IPS-20b (cell line): Measurements from ENCODE around the gene ZRANB2.

Experiments
- H3K27ac ChIP-seq: one replicate; pipeline ENCODE4 v1.5.1; 2013; ENCODE audit warnings: low read length
- H3K27me3 ChIP-seq: 2 replicates; pipeline ENCODE4 v1.6.1; 2013; ENCODE audit warnings: mild to moderate bottlenecking, low read length, inconsistent platforms; ENCODE audit not compliant: insufficient read depth
- H3K36me3 ChIP-seq: 2 replicates; pipeline ENCODE4 v1.6.1; 2013; ENCODE audit warnings: low read depth, mild to moderate bottlenecking, inconsistent platforms, low read length, moderate library complexity; ENCODE audit not compliant: insufficient read depth
- H3K4me1 ChIP-seq: 2 replicates; pipeline ENCODE4 v1.6.1; 2013; ENCODE audit warnings: mild to moderate bottlenecking, control low read depth, inconsistent platforms, low read length, moderate library complexity; ENCODE audit not compliant: insufficient read depth
- H3K4me3 ChIP-seq: 2 replicates; pipeline ENCODE4 v1.5.1; 2013; ENCODE audit warnings: mild to moderate bottlenecking, low read length, inconsistent platforms
- H3K9ac ChIP-seq: 2 replicates; pipeline ENCODE4 v1.6.1; 2013; ENCODE audit warnings: low read depth, mild to moderate bottlenecking, inconsistent platforms, low read length, moderate library complexity
- H3K9me3 ChIP-seq: 2 replicates; pipeline ENCODE4 v1.6.1; 2013; ENCODE audit warnings: mild to moderate bottlenecking, low read depth, low read length, inconsistent platforms; ENCODE audit not compliant: insufficient read depth

The ZRANB2 gene

GRCh38 chr1:71038942-71039341, 41.9 kb downstream of the ZRANB2 start:
- H3K9me3 ChIP-seq, result no peaks in the 10 kb centered on the region
- no peaks in the 10 kb centered on the region for H3K4me1 ChIP-seq
- H3K36me3 ChIP-seq, result no peaks in the 10 kb centered on the region
- no peak overlapping the region for H3K4me3 ChIP-seq
- H3K9ac ChIP-seq, result no peak overlapping the region
- H3K27ac ChIP-seq, result no peak overlapping the region
- no peaks in the 10 kb centered on the region for H3K27me3 ChIP-seq

DNA sequence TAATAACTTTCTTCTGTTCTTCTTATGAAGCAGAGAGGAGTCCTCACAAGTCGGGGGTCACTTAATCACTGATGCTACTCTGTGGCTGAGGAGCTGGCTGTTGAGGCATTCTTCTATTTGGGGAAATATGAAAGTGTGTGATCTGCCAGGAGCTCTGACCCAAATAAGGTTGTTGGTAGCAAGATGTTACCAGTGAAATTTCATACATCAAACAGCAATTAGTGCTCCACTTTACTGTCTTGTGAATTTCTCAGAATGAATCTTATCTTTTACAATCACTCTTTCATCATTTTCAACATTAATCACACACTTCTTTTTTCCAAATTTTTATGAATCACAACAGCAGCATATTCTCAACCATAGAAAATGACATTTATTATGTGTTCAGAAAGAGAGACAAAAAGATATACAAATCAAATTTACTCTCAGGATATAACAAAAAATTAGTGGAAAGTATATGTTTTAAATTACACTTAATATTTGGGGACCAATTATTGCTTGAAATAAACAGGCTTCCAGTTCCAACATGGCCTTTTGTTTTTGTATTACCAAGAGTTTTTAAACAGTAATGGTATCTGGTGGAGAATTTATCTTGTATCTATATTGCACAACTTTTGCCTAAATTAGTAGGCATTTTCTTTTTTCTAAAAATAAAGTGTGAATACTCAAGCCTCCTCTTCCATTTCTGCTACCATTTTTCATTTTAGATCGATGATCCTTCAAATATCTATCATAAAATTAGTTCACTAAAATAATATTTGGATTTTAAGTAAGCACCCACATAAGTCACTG, 42.8 kb downstream of the ZRANB2 start:
- H3K27me3 ChIP-seq, result no peaks in the 10 kb centered on the region
- H3K36me3 ChIP-seq, result no peaks in the 10 kb centered on the region
- H3K9me3 ChIP-seq, result no peaks in the 10 kb centered on the region
- no peak overlapping the region for H3K27ac ChIP-seq
- H3K4me3 ChIP-seq, result no peak overlapping the region
- H3K9ac ChIP-seq, result no peak overlapping the region
- no peaks in the 10 kb centered on the region for H3K4me1 ChIP-seq

DNA sequence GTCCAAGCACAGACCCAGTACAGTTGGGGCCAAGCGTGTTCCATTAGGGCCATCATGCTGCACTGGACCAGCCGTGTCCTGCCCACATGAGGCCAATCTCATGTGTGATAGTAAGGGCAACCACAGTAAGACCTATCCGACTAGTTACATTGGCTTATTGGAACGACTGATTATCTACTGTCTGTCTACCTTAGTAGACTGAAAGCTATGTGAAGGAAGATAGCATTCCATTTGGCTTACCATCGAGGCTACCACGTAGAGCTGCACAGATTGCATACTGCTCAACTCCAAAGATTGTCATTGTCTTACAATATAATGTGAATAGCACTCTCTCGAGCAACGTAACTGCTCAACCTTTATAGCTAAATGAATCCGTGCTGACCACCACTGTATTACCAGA, 43.8 kb downstream of the ZRANB2 start:
- H3K27me3 ChIP-seq, result no peaks in the 10 kb centered on the region
- no peaks in the 10 kb centered on the region for H3K36me3 ChIP-seq
- H3K9ac ChIP-seq, result no peak overlapping the region
- H3K4me3 ChIP-seq, result no peak overlapping the region
- H3K9me3 ChIP-seq, result no peaks in the 10 kb centered on the region
- no peak overlapping the region for H3K27ac ChIP-seq
- H3K4me1 ChIP-seq, result no peaks in the 10 kb centered on the region

DNA sequence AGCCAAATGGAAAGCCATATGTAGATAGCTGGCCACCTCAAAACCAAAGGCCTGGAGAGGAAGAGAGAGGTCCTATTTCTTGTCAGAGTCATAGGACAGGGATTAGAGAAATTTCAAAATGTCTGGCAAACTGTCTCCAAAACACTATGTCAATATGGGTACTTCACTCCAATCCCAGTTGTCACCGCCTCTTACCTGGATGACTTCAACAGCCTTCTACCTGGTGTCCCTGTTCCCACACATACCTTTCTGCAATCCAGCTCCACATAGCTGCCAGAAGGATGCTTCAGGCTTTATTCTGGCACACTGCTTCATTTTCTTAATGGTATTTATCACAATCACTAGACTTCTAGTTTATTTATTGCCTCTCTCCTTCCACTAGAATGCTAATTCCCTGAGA, 47.7 kb downstream of the ZRANB2 start:
- Histone ChIP-seq H3K9ac (no peak overlapping the region), H3K36me3 (no peaks in the 10 kb centered on the region), H3K27me3 (no peaks in the 10 kb centered on the region), H3K4me1 (no peaks in the 10 kb centered on the region), H3K4me3 (no peak overlapping the region), H3K9me3 (no peaks in the 10 kb centered on the region), H3K27ac (no peak overlapping the region)

GRCh38 chr1:71031426-71031825, 49.4 kb downstream of the ZRANB2 start:
- Histone ChIP-seq H3K27ac (no peak overlapping the region), H3K9ac (no peak overlapping the region), H3K4me1 (no peaks in the 10 kb centered on the region), H3K36me3 (no peaks in the 10 kb centered on the region), H3K27me3 (no peaks in the 10 kb centered on the region), H3K4me3 (no peak overlapping the region), H3K9me3 (no peaks in the 10 kb centered on the region)

DNA sequence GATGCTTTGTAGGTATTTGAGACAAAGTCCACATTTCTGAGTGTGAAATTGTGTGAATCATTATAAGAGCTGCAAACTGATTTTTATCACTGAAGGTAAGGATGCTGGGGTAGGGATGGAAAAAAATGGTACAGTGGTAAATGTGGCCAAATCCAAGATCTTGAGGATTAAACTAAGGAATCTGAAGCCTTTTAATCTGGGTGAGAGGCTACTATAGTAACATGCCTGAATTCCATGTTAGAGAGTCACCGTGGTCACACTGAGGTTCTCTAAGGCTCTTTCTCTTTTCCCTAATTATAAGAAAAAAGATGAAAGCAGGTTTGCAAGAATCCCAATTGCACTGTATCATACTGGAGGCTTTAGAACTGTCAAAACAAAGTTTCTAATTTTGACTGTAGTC, 50.8 kb downstream of the ZRANB2 start:
- no peak overlapping the region for H3K27ac ChIP-seq
- H3K4me3 ChIP-seq, result no peak overlapping the region
- no peaks in the 10 kb centered on the region for H3K9me3 ChIP-seq
- no peaks in the 10 kb centered on the region for H3K4me1 ChIP-seq
- no peaks in the 10 kb centered on the region for H3K27me3 ChIP-seq
- no peaks in the 10 kb centered on the region for H3K36me3 ChIP-seq
- no peak overlapping the region for H3K9ac ChIP-seq

GRCh38 chr1:71028981-71029380, 51.9 kb downstream of the ZRANB2 start:
- no peak overlapping the region for H3K27ac ChIP-seq
- no peak overlapping the region for H3K4me3 ChIP-seq
- H3K27me3 ChIP-seq, result no peaks in the 10 kb centered on the region
- H3K9me3 ChIP-seq, result no peaks in the 10 kb centered on the region
- no peaks in the 10 kb centered on the region for H3K4me1 ChIP-seq
- H3K36me3 ChIP-seq, result no peaks in the 10 kb centered on the region
- no peak overlapping the region for H3K9ac ChIP-seq

DNA sequence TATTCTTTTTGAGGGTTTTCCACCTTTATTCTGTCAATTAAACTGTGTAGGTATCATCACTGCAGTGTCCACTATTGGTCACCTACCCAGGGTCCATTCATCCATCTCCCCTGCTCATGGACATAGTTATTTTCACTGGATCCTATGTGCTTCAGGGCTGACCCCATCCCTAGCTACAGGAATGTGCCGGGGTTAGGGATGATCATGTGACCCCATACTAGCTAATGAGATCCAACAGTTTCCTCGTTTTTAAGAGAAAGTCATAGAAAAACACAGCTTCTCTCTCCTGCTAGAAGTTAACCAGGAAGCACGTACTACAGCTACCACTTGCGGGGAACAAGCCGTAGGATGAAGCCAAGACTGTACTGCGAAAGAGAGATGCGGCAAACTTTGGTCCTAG, 52.8 kb downstream of the ZRANB2 start:
- Histone ChIP-seq H3K27me3 (no peaks in the 10 kb centered on the region), H3K4me1 (no peaks in the 10 kb centered on the region), H3K27ac (no peak overlapping the region), H3K4me3 (no peak overlapping the region), H3K9me3 (no peaks in the 10 kb centered on the region), H3K36me3 (no peaks in the 10 kb centered on the region), H3K9ac (no peak overlapping the region)

- no peak overlapping the region for H3K27ac ChIP-seq
- no peak overlapping the region for H3K4me3 ChIP-seq
- H3K9ac ChIP-seq, result no peak overlapping the region
- H3K36me3 ChIP-seq, result no peaks in the 10 kb centered on the region
- H3K4me1 ChIP-seq, result no peaks in the 10 kb centered on the region
- no peaks in the 10 kb centered on the region for H3K27me3 ChIP-seq
- no peaks in the 10 kb centered on the region for H3K9me3 ChIP-seq
These were observed 54.7 kb downstream of the ZRANB2 start for GRCh38 chr1:71026093-71026492.

- Histone ChIP-seq H3K27me3 (no peaks in the 10 kb centered on the region), H3K4me1 (no peaks in the 10 kb centered on the region), H3K36me3 (no peaks in the 10 kb centered on the region), H3K4me3 (no peak overlapping the region), H3K9ac (no peak overlapping the region), H3K9me3 (no peaks in the 10 kb centered on the region), H3K27ac (no peak overlapping the region)
These were observed 57.3 kb downstream of the ZRANB2 start for GRCh38 chr1:71023515-71023914.

DNA sequence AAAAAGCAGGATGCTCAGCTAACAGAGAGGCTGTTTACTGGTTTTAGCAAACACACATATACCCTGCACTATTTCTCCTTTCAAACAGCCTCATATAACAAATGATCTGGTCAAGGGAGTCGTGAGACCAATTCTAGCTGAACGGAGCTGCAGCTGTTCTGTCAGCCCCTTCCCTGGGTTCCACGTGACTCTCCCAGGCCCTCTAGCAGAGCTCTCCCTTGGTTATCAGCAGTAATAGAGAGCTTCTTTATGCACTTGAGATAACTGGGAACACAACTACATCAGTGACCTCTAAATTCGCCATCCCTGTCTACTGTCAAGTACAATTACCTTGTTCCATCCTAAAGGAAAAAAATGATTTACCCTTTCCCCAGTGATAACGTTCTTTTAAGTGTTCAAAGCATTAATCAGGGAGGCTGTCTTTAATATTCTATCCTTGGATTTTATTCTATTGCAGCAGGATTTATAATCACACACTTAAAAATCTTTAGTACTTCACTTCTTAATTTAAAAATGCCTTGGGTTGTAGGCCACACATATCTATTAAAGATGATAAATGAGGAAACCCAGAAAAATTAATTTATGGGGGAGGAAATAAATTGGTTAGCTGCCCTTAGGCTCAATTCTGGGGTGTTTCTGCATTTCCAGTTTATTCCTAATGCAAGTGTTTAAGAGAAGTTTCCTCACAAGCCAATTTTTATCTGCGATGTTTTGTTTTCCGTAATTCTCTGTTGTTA, 61.4 kb downstream of the ZRANB2 start:
- Histone ChIP-seq H3K4me1 (no peaks in the 10 kb centered on the region), H3K27ac (no peak overlapping the region), H3K27me3 (no peaks in the 10 kb centered on the region), H3K9ac (no peak overlapping the region), H3K36me3 (no peaks in the 10 kb centered on the region), H3K9me3 (no peaks in the 10 kb centered on the region), H3K4me3 (no peak overlapping the region)

- Histone ChIP-seq H3K4me1 (no peaks in the 10 kb centered on the region), H3K27ac (no peak overlapping the region), H3K9me3 (no peaks in the 10 kb centered on the region), H3K4me3 (no peak overlapping the region), H3K36me3 (no peaks in the 10 kb centered on the region), H3K9ac (no peak overlapping the region), H3K27me3 (no peaks in the 10 kb centered on the region)
These were observed 62.0 kb downstream of the ZRANB2 start for GRCh38 chr1:71018791-71019190.
